GM23338 (cell line): ENCODE measurements around the gene ZCCHC4. TPM values are rescaled to one million over a fixed set of nuclear protein-coding genes. Genes with fewer than 3 reads are reported as not detected.

Source experiments
- ATAC-seq: fragments of 200-7000 bp; cut with Tn5 transposase; 3 replicates; pipeline ENCODE4 v1.9.1; 2020
- DNase-seq: peaks from one replicate; pipeline ENCODE4 v3.0.0-alpha.2; 2015; ENCODE audit warnings: low spot score
- H2AFZ ChIP-seq: fragments of 200-600 bp; sonication (generic); 2 replicates; pipeline ENCODE4 v1.8.0; 2016; ENCODE audit warnings: antibody characterized with exemption, mild to moderate bottlenecking, moderate library complexity
- H3F3A ChIP-seq: fragments of 200-600 bp; sonication (generic); replicated peaks from 2 replicates; pipeline ENCODE4 v1.8.0; 2017; ENCODE audit warnings: antibody characterized with exemption, mixed run types, low read depth
- H3K27ac ChIP-seq: fragments of 200-600 bp; sonication (generic); 2 replicates; pipeline ENCODE4 v1.6.1; 2016; ENCODE audit warnings: low read depth
- H3K27me3 ChIP-seq: fragments of 200-600 bp; sonication (generic); 2 replicates; pipeline ENCODE4 v1.8.0; 2016; ENCODE audit warnings: mild to moderate bottlenecking, mixed run types, moderate library complexity; ENCODE audit not compliant: insufficient read depth
- H3K36me3 ChIP-seq: fragments of 200-600 bp; sonication (generic); 2 replicates; pipeline ENCODE4 v1.8.0; 2016; ENCODE audit warnings: mild to moderate bottlenecking; ENCODE audit not compliant: insufficient read depth
- H3K4me1 ChIP-seq: fragments of 200-600 bp; sonication (generic); 2 replicates; pipeline ENCODE4 v1.8.0; 2016; ENCODE audit warnings: mild to moderate bottlenecking, moderate library complexity; ENCODE audit not compliant: insufficient read depth
- H3K4me2 ChIP-seq: fragments of 200-600 bp; sonication (generic); 2 replicates; pipeline ENCODE4 v1.7.1; 2017; ENCODE audit warnings: mixed run types
- H3K4me3 ChIP-seq: fragments of 200-600 bp; sonication (generic); 2 replicates; pipeline ENCODE4 v1.6.1; 2016; ENCODE audit warnings: mixed run types
- H3K79me2 ChIP-seq: fragments of 200-600 bp; sonication (generic); replicated peaks from 2 replicates; pipeline ENCODE4 v1.8.0; 2017; ENCODE audit warnings: mild to moderate bottlenecking; ENCODE audit not compliant: insufficient read depth
- H3K9me2 ChIP-seq: fragments of 200-600 bp; sonication (generic); 2 replicates; pipeline ENCODE4 v1.8.0; 2017; ENCODE audit not compliant: insufficient read depth
- H4K20me1 ChIP-seq: fragments of 200-600 bp; sonication (generic); replicated peaks from 2 replicates; pipeline ENCODE4 v1.8.0; 2017; ENCODE audit warnings: mild to moderate bottlenecking; ENCODE audit not compliant: insufficient read depth
- H3K27ac Mint-ChIP-seq: 2 replicates; pipeline ENCODE4 v1.8.0; 2020; ENCODE audit warnings: inconsistent platforms, mild to moderate bottlenecking, moderate library complexity, mixed read lengths
- H3K27me3 Mint-ChIP-seq: 3 replicates; pipeline ENCODE4 v1.8.0; 2022; ENCODE audit warnings: low read depth, mild to moderate bottlenecking, moderate library complexity, mixed read lengths, inconsistent platforms; ENCODE audit not compliant: insufficient read depth, poor library complexity
- H3K36me3 Mint-ChIP-seq: 3 replicates; pipeline ENCODE4 v1.8.0; 2021; ENCODE audit warnings: low read depth, mild to moderate bottlenecking, inconsistent platforms, moderate library complexity, mixed read lengths
- H3K4me1 Mint-ChIP-seq: 3 replicates; pipeline ENCODE4 v1.8.0; 2020; ENCODE audit warnings: mild to moderate bottlenecking, inconsistent platforms, mixed read lengths
- H3K4me3 Mint-ChIP-seq: 3 replicates; pipeline ENCODE4 v1.8.0; 2021; ENCODE audit warnings: moderate library complexity, mild to moderate bottlenecking, inconsistent platforms, mixed read lengths
- H3K9me3 Mint-ChIP-seq: 3 replicates; pipeline ENCODE4 v1.8.0; 2020; ENCODE audit warnings: moderate library complexity, mild to moderate bottlenecking, inconsistent platforms, mixed read lengths
- CREB1 ChIP-seq: fragments of 250-450 bp; sonication (Bioruptor Pico); IDR thresholded peaks from 2 replicates; pipeline ENCODE4 v1.5.0; 2020; ENCODE audit warnings: low read depth, mild to moderate bottlenecking, moderate library complexity
- EZH2 ChIP-seq: fragments of 200-600 bp; sonication (generic); IDR thresholded peaks from one replicate; pipeline ENCODE4 v1.8.0; 2017; ENCODE audit warnings: antibody characterized with exemption, mild to moderate bottlenecking, low read depth; ENCODE audit not compliant: unreplicated experiment
- EZH2phosphoT487 ChIP-seq: fragments of 200-600 bp; sonication (generic); IDR thresholded peaks from one replicate; pipeline ENCODE4 v1.8.1; 2018; ENCODE audit warnings: antibody characterized with exemption; ENCODE audit not compliant: unreplicated experiment
- JUNB ChIP-seq: IDR thresholded peaks from one replicate; pipeline ENCODE4 v1.6.1; 2016; ENCODE audit warnings: antibody characterized with exemption; ENCODE audit not compliant: unreplicated experiment
- NANOG ChIP-seq: IDR thresholded peaks from 2 replicates; pipeline ENCODE4 v1.6.1; 2016; ENCODE audit warnings: antibody characterized with exemption, borderline replicate concordance
- POLR2AphosphoS5 ChIP-seq: IDR thresholded peaks from 2 replicates; pipeline ENCODE4 v1.6.1; 2016; ENCODE audit warnings: antibody characterized with exemption, low read depth
- STAT1 ChIP-seq: IDR thresholded peaks from one replicate; pipeline ENCODE4 v1.6.1; 2016; ENCODE audit warnings: antibody characterized with exemption; ENCODE audit not compliant: unreplicated experiment
- ZNF114 ChIP-seq: fragments of 250-450 bp; sonication (Bioruptor Pico); IDR thresholded peaks from 2 replicates; pipeline ENCODE4 v1.5.0; 2020; ENCODE audit warnings: mild to moderate bottlenecking, moderate library complexity
- ZNF331 ChIP-seq: fragments of 250-450 bp; sonication (Bioruptor Pico); IDR thresholded peaks from 2 replicates; pipeline ENCODE4 v1.5.0; 2020; ENCODE audit warnings: low read depth, mild to moderate bottlenecking, moderate library complexity
- polyA plus RNA-seq: library from polyadenylated mRNA; unstranded; fragments of >200 nt; fragmentation: Nextera tagmentation; extraction: Ambion mirVana; gene quantifications from 2 replicates; pipeline ENCODE4 v1.2.1, GENCODE V29; 2016
- total RNA-seq: library from RNA; depleted of rRNA; stranded (reverse); fragments of >200 nt; shearing (Covaris generic); gene quantifications from 2 replicates; pipeline ENCODE4 v1.2.3, GENCODE V29; 2014
- TF ChIP-seq, protein P1 (sequence below), 2 experiments: fragments of 200-600 bp in 1 of 2; sonication (generic) in 1 of 2; conservative IDR thresholded peaks; 2 replicates each; pipeline versions ENCODE4 v1.5.1 to v1.6.1; 2016 to 2017; ENCODE audit warnings: antibody characterized with exemption in 2 of 2, low read depth in 2 of 2, mild to moderate bottlenecking in 2 of 2, moderate library complexity in 1 of 2
- TF ChIP-seq, protein P2 (sequence below): IDR thresholded peaks from one replicate; pipeline ENCODE4 v1.6.1; 2018; ENCODE audit warnings: antibody characterized with exemption; ENCODE audit not compliant: unreplicated experiment
- TF ChIP-seq, protein P3 (sequence below): IDR thresholded peaks from 2 replicates; pipeline ENCODE4 v1.6.1; 2016; ENCODE audit warnings: antibody characterized with exemption
- TF ChIP-seq, protein P4 (sequence below): fragments of 250-450 bp; sonication (Bioruptor Pico); IDR thresholded peaks from 2 replicates; pipeline ENCODE4 v1.5.0; 2020; ENCODE audit warnings: mild to moderate bottlenecking, moderate library complexity

ZCCHC4 gene
- total and polyA plus RNA-seq, 2 experiments from 2014 or later, result 11.3 to 17.9 TPM

DNA sequence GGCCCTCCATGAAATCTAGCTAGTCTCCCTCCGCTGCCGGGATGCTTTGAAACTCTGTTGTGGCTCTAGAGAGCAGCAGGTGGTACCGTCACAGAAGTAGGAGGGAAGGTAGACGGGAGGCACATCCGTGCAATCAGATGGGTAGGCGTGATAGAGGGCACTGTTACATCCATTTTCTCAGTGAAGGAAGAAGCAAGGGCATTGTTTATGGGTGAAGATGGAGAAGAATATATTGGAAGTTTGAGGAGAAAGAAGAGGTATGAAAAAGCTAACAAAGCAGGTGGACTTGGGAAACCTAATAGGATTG, 65.8 kb downstream of the ZCCHC4 start:
- Mint-ChIP-seq H3K27me3 (peaks cover 4% of the 10 kb centered on the region), H3K36me3 (peaks cover 26% of the 10 kb centered on the region; the same call in 2 of the 3 replicates), H3K9me3 (no peaks in the 10 kb centered on the region), H3K4me3 (no peak overlapping the region), H3K27ac (no peak overlapping the region), H3K4me1 (peaks cover 13% of the 10 kb centered on the region; the same call in 2 of the 3 replicates)
- peak; percentile 17 for DNase-seq
- TF ChIP-seq ZNF114 (CRISPR knock-in tag), result no peak
- TF ChIP-seq CREB1, result no peak
- TF ChIP-seq, protein P1, sequence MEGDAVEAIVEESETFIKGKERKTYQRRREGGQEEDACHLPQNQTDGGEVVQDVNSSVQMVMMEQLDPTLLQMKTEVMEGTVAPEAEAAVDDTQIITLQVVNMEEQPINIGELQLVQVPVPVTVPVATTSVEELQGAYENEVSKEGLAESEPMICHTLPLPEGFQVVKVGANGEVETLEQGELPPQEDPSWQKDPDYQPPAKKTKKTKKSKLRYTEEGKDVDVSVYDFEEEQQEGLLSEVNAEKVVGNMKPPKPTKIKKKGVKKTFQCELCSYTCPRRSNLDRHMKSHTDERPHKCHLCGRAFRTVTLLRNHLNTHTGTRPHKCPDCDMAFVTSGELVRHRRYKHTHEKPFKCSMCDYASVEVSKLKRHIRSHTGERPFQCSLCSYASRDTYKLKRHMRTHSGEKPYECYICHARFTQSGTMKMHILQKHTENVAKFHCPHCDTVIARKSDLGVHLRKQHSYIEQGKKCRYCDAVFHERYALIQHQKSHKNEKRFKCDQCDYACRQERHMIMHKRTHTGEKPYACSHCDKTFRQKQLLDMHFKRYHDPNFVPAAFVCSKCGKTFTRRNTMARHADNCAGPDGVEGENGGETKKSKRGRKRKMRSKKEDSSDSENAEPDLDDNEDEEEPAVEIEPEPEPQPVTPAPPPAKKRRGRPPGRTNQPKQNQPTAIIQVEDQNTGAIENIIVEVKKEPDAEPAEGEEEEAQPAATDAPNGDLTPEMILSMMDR (conservative IDR thresholded peaks at IDR 0.05; ENCODE audit: low read depth in 2 of 2), result no peak
- TF ChIP-seq, protein P2, sequence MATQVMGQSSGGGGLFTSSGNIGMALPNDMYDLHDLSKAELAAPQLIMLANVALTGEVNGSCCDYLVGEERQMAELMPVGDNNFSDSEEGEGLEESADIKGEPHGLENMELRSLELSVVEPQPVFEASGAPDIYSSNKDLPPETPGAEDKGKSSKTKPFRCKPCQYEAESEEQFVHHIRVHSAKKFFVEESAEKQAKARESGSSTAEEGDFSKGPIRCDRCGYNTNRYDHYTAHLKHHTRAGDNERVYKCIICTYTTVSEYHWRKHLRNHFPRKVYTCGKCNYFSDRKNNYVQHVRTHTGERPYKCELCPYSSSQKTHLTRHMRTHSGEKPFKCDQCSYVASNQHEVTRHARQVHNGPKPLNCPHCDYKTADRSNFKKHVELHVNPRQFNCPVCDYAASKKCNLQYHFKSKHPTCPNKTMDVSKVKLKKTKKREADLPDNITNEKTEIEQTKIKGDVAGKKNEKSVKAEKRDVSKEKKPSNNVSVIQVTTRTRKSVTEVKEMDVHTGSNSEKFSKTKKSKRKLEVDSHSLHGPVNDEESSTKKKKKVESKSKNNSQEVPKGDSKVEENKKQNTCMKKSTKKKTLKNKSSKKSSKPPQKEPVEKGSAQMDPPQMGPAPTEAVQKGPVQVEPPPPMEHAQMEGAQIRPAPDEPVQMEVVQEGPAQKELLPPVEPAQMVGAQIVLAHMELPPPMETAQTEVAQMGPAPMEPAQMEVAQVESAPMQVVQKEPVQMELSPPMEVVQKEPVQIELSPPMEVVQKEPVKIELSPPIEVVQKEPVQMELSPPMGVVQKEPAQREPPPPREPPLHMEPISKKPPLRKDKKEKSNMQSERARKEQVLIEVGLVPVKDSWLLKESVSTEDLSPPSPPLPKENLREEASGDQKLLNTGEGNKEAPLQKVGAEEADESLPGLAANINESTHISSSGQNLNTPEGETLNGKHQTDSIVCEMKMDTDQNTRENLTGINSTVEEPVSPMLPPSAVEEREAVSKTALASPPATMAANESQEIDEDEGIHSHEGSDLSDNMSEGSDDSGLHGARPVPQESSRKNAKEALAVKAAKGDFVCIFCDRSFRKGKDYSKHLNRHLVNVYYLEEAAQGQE, result no peak
- no peak for TF ChIP-seq STAT1
- TF ChIP-seq NANOG, result no peak
- TF ChIP-seq POLR2AphosphoS5, result no peak
- TF ChIP-seq, protein P3, sequence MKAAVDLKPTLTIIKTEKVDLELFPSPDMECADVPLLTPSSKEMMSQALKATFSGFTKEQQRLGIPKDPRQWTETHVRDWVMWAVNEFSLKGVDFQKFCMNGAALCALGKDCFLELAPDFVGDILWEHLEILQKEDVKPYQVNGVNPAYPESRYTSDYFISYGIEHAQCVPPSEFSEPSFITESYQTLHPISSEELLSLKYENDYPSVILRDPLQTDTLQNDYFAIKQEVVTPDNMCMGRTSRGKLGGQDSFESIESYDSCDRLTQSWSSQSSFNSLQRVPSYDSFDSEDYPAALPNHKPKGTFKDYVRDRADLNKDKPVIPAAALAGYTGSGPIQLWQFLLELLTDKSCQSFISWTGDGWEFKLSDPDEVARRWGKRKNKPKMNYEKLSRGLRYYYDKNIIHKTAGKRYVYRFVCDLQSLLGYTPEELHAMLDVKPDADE, result no peak
- no peak for TF ChIP-seq JUNB
- no peak for TF ChIP-seq EZH2
- TF ChIP-seq, protein P4, sequence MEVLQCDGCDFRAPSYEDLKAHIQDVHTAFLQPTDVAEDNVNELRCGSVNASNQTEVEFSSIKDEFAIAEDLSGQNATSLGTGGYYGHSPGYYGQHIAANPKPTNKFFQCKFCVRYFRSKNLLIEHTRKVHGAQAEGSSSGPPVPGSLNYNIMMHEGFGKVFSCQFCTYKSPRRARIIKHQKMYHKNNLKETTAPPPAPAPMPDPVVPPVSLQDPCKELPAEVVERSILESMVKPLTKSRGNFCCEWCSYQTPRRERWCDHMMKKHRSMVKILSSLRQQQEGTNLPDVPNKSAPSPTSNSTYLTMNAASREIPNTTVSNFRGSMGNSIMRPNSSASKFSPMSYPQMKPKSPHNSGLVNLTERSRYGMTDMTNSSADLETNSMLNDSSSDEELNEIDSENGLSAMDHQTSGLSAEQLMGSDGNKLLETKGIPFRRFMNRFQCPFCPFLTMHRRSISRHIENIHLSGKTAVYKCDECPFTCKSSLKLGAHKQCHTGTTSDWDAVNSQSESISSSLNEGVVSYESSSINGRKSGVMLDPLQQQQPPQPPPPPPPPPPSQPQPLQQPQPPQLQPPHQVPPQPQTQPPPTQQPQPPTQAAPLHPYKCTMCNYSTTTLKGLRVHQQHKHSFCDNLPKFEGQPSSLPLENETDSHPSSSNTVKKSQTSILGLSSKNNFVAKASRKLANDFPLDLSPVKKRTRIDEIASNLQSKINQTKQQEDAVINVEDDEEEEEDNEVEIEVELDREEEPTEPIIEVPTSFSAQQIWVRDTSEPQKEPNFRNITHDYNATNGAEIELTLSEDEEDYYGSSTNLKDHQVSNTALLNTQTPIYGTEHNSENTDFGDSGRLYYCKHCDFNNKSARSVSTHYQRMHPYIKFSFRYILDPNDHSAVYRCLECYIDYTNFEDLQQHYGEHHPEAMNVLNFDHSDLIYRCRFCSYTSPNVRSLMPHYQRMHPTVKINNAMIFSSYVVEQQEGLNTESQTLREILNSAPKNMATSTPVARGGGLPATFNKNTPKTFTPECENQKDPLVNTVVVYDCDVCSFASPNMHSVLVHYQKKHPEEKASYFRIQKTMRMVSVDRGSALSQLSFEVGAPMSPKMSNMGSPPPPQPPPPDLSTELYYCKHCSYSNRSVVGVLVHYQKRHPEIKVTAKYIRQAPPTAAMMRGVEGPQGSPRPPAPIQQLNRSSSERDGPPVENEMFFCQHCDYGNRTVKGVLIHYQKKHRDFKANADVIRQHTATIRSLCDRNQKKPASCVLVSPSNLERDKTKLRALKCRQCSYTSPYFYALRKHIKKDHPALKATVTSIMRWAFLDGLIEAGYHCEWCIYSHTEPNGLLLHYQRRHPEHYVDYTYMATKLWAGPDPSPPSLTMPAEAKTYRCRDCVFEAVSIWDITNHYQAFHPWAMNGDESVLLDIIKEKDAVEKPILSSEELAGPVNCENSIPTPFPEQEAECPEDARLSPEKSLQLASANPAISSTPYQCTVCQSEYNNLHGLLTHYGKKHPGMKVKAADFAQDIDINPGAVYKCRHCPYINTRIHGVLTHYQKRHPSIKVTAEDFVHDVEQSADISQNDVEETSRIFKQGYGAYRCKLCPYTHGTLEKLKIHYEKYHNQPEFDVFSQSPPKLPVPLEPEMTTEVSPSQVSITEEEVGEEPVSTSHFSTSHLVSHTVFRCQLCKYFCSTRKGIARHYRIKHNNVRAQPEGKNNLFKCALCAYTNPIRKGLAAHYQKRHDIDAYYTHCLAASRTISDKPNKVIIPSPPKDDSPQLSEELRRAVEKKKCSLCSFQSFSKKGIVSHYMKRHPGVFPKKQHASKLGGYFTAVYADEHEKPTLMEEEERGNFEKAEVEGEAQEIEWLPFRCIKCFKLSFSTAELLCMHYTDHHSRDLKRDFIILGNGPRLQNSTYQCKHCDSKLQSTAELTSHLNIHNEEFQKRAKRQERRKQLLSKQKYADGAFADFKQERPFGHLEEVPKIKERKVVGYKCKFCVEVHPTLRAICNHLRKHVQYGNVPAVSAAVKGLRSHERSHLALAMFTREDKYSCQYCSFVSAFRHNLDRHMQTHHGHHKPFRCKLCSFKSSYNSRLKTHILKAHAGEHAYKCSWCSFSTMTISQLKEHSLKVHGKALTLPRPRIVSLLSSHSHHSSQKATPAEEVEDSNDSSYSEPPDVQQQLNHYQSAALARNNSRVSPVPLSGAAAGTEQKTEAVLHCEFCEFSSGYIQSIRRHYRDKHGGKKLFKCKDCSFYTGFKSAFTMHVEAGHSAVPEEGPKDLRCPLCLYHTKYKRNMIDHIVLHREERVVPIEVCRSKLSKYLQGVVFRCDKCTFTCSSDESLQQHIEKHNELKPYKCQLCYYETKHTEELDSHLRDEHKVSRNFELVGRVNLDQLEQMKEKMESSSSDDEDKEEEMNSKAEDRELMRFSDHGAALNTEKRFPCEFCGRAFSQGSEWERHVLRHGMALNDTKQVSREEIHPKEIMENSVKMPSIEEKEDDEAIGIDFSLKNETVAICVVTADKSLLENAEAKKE (CRISPR knock-in tag), result no peak
- no peak for TF ChIP-seq EZH2phosphoT487
- TF ChIP-seq ZNF331 (CRISPR knock-in tag), result no peak
- peaks cover 40% of the 10 kb centered on the region for H3K79me2 ChIP-seq
- H2AFZ ChIP-seq, result no peak overlapping the region
- H4K20me1 ChIP-seq, result no peaks in the 10 kb centered on the region
- peaks cover 24% of the 10 kb centered on the region for H3K4me1 ChIP-seq
- no peaks in the 10 kb centered on the region for H3F3A ChIP-seq
- no peaks in the 10 kb centered on the region for H3K27me3 ChIP-seq
- H3K4me2 ChIP-seq, result peak overlapping the region; percentile 93
- no peak for ATAC-seq
- peaks cover 18% of the 10 kb centered on the region; the same call in 1 of the 2 replicates for H3K36me3 ChIP-seq
- H3K9me2 ChIP-seq, result no peaks in the 10 kb centered on the region
- no peak overlapping the region for H3K27ac ChIP-seq
- peak overlapping the region; percentile 82 for H3K4me3 ChIP-seq
